Left lung (tissue), 10 donors: ENCODE results near the gene PPP1R26. TPM values are rescaled to one million over a fixed set of nuclear protein-coding genes. Genes with fewer than 3 reads are reported as not detected.
A peak's percentile ranks its signal among the peaks of the same experiment; 100 is the strongest.

Source experiments
- ATAC-seq: fragments of 200-7000 bp; cut with Tn5 transposase; one replicate; pipeline ENCODE4 v1.9.1; 2020; ENCODE audit warnings: moderate library complexity
- DNase-seq, 4 donors: peaks; one replicate each; pipeline ENCODE4 v3.0.0-alpha.2; 2013 to 2020
- H3K27ac ChIP-seq, 2 donors: fragments of 200-600 bp; sonication (generic) in 1 of 2; one replicate each; pipeline versions ENCODE4 v1.5.0 to v1.8.0; 2020 to 2021
- H3K27me3 ChIP-seq, 2 donors: fragments of 200-600 bp; sonication (generic) in 1 of 2; one replicate each; pipeline versions ENCODE4 v1.5.0 to v1.8.0; 2020 to 2021
- H3K36me3 ChIP-seq, 2 donors: fragments of 200-600 bp; sonication (generic) in 1 of 2; one replicate each; pipeline versions ENCODE4 v1.5.0 to v1.8.0; 2020 to 2021
- H3K4me1 ChIP-seq, 2 donors: fragments of 200-600 bp; one replicate each; pipeline ENCODE4 v1.8.0; 2021
- H3K4me3 ChIP-seq, 2 donors: fragments of 200-600 bp; sonication (generic) in 1 of 2; one replicate each; pipeline versions ENCODE4 v1.5.0 to v1.8.0; 2020 to 2021; ENCODE audit warnings: mild to moderate bottlenecking in 1 of 2
- H3K9me3 ChIP-seq, 2 donors: fragments of 200-600 bp; sonication (generic) in 1 of 2; one replicate each; pipeline versions ENCODE4 v1.5.0 to v1.8.0; 2020 to 2021
- intact Hi-C, 2 donors: fragments of 100-400 bp; cut with DNase I; formaldehyde crosslinking; loops; one replicate each; pipeline versions ENCODE4 v1.11.2 to v1.14.2; 2022
- polyA plus RNA-seq, 6 donors: library from polyadenylated mRNA; unstranded; fragments of 120-200 nt; gene quantifications; one replicate each; pipeline ENCODE4 v1.2.1, GENCODE V29; 2013; ENCODE audit not compliant: insufficient read length in 6 of 6
- total RNA-seq, 2 donors: library from RNA; stranded (reverse); fragmentation: NEBNext Ultra II Directional; extraction: Animal tissue kit (Norgen Biotek cat#: 25700); gene quantifications; one replicate each; pipeline ENCODE4 v1.2.1, GENCODE V29; 2021
- TF ChIP-seq, protein P1 (sequence below), 2 donors: fragments of 200-600 bp; sonication (generic) in 1 of 2; IDR thresholded peaks; one replicate each; pipeline versions ENCODE4 v1.5.0 to v1.8.0; 2021; ENCODE audit warnings: antibody characterized with exemption in 2 of 2
- donor health status: DM: no; HTN: yes; CAD: no.
- donor health status: DM: no; HTN: no; CAD: no.

Gene PPP1R26
- total and polyA plus RNA-seq, 8 donors = 18.1 to 37.7 (median 31.1) TPM

DNA sequence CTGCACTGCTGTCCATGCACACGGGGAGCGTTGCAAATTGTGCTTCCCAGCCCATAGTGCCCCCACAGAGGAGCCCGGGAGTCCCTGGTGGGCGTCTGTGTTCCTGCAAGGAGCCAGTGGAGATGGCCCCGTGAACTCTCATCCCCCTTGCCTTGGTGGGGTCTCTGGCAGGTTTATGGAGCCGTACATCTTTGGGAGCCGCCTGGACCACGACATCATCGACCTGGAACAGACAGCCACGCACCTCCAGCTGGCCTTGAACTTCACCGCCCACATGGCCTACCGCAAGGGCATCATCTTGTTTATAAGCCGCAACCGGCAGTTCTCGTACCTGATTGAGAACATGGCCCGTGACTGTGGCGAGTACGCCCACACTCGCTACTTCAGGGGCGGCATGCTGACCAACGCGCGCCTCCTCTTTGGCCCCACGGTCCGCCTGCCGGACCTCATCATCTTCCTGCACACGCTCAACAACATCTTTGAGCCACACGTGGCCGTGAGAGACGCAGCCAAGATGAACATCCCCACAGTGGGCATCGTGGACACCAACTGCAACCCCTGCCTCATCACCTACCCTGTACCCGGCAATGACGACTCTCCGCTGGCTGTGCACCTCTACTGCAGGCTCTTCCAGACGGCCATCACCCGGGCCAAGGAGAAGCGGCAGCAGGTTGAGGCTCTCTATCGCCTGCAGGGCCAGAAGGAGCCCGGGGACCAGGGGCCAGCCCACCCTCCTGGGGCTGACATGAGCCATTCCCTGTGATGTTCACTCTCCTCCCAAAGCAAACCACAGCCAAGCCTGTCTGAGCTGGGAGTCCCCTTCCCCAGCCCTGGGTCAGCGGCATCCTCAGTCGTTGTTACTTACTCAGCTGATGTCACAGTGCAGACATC is 24.0 kb downstream of the PPP1R26 start:
- H3K4me3 ChIP-seq = no peak overlapping the region
- ATAC-seq (no peak), DNase-seq (peak in 1 of 4 donors; percentile 68)
- peaks cover 7 to 30% of the 10 kb centered on the region in 2 donors for H3K4me1 ChIP-seq
- TF ChIP-seq, protein P1, sequence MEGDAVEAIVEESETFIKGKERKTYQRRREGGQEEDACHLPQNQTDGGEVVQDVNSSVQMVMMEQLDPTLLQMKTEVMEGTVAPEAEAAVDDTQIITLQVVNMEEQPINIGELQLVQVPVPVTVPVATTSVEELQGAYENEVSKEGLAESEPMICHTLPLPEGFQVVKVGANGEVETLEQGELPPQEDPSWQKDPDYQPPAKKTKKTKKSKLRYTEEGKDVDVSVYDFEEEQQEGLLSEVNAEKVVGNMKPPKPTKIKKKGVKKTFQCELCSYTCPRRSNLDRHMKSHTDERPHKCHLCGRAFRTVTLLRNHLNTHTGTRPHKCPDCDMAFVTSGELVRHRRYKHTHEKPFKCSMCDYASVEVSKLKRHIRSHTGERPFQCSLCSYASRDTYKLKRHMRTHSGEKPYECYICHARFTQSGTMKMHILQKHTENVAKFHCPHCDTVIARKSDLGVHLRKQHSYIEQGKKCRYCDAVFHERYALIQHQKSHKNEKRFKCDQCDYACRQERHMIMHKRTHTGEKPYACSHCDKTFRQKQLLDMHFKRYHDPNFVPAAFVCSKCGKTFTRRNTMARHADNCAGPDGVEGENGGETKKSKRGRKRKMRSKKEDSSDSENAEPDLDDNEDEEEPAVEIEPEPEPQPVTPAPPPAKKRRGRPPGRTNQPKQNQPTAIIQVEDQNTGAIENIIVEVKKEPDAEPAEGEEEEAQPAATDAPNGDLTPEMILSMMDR (IDR thresholded peaks at IDR 0.05) = no peak
- H3K27me3 ChIP-seq = no peaks in the 10 kb centered on the region
- H3K9me3 ChIP-seq = no peaks in the 10 kb centered on the region
- intact Hi-C loops = no loop called here
- no peak overlapping the region for H3K27ac ChIP-seq
- peaks cover 0 to 39% of the 10 kb centered on the region in 2 donors for H3K36me3 ChIP-seq

DNA sequence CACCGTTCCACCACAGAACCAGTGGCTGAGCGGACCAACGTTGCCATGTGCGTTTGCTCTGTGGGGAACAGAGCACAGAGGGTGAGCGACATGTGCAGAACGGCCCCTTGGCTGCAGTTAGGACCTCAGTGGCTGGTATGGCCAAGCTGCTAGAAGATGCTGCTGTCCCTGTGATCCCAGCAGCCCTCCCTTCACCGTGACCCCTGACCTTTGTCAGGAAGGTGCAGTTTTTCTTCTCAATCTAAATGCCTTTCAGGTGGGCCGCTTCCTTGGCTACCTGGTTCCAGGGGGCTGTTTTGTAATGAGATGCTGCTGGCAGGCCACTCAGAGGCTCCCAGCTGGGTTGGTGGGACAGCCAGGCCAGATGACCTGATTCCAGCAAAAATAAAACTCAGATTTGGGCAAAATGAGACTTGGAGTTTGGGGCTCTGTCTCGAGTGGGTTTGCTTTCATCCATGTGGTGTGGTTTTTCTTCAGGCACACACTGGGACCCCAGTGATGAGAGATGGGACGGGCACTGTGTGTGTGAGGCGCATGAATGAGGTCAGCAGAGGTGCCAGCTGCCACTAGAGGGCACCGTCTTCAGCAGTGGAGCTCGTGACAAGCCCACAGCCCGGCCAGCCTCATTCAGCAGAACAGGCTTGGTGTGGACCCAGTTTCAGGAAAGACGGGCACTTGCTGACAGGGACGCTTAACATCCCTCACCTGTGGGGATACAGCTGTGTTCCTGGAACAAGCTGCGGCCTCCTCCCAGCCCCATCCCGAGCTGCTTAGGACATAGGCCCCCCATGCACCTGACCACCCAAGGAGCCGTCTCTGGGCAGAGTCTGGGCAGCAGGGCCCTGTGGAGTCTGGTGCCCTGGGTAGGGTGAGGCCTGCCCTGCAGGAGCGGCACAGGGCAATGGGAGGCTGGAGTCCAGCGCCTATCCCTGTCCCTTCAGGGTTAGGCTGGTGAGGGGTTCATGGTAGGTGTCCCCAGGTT is 25.0 kb downstream of the PPP1R26 start:
- H3K4me1 ChIP-seq = peaks cover 7 to 25% of the 10 kb centered on the region in 2 donors
- no peak overlapping the region for H3K4me3 ChIP-seq
- peaks cover 0 to 39% of the 10 kb centered on the region in 2 donors for H3K36me3 ChIP-seq
- TF ChIP-seq, protein P1 (IDR thresholded peaks at IDR 0.05) = peak; percentile 64 to 65
- no peak overlapping the region for H3K27ac ChIP-seq
- DNase-seq (peak in 2 of 4 donors; percentile 48 to 85), ATAC-seq (no peak)
- no peaks in the 10 kb centered on the region for H3K27me3 ChIP-seq
- intact Hi-C loops = no loop called here
- H3K9me3 ChIP-seq = peaks cover 0 to 4% of the 10 kb centered on the region in 2 donors

DNA sequence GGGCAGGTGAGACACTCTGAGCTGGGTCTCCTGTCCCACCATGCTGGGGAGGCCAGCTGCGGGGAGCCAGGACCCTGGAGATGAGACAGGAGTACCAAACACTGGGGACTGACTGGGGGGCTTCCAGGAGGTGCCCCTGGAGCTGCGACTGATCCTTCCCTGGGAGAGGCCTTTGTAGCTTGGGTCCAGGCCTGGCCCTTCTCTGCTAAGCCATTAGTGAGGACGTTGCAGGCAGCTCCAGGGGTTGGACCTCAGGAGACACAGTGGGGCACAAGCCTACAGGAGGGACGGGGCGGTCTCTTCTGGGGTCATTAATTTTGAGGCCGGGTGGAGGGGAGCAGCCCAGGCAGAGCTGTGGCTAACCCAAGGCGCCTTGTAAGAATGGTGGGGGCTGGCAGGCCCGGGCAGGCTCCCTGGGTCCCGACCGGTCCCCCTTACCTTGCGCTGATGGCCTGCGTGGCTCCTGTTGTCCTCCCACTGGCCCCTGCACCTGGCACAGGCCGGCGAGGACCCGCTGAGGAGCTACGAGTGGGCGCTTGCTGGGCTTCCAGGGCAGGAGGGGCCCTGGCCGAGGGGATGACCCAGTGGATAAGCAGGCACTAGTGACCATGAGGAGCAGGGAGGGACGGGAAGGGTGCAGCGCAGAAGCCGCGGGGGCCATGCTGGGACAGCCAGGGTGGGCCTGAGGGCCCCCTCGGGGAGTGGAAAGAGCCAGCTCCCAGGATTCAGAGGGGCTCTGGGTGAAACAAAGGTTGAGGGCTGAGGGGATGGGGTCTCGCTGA is 26.0 kb downstream of the PPP1R26 start:
- peak in 1 of 4 donors; percentile 73 for DNase-seq
- Histone ChIP-seq H3K9me3 (peaks cover 0 to 4% of the 10 kb centered on the region in 2 donors), H3K27me3 (no peaks in the 10 kb centered on the region), H3K4me1 (peaks cover 7 to 17% of the 10 kb centered on the region in 2 donors), H3K4me3 (no peak overlapping the region), H3K27ac (no peak overlapping the region), H3K36me3 (peaks cover 0 to 39% of the 10 kb centered on the region in 2 donors)
- TF ChIP-seq, protein P1 (IDR thresholded peaks at IDR 0.05) = no peak
- intact Hi-C loops = no loop called here
- no peak for ATAC-seq

DNA sequence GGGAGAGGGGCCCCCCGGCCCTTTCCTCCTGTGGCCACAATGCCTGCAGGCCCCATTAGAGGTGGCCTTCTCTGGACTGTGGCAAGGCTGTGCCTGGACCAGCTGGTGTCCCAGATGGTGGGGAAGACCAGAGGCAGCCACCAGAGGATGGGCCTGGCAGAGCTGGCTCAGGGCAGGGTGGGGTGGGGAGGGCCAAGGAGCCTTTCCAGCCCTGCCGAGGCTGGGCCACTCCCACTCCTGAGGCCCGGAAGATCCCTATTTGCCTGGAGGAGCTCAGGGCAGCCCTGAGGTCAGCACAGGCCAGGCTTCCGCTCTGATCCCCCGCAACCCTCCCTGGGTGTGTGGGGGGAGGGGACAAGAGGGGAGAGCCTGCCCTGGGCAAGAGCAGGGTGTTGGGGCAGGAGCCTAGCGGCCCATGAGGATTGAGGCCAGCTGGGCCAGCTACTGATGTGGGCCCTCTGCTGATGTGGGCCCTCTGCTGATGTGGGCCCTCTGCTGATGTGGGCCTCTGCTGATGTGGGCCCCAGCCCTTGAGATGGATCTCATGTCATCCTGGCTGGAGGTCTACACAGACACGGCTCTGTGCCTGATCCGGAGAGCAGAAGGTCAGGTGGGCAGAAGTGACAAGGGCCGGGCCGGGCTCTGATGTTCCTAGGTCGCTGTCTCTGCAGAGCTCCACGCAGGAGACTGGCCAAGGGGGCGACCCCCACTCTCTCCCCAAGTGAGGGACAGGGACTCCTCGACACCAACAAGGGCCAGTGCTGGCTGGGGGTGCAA is 26.9 kb downstream of the PPP1R26 start:
- H3K27me3 ChIP-seq = no peaks in the 10 kb centered on the region
- ATAC-seq = no peak
- H3K4me1 ChIP-seq = peaks cover 3 to 9% of the 10 kb centered on the region in 2 donors
- peaks cover 0 to 4% of the 10 kb centered on the region in 2 donors for H3K9me3 ChIP-seq
- DNase-seq = peak in 1 of 4 donors; percentile 69
- peaks cover 0 to 39% of the 10 kb centered on the region in 2 donors for H3K36me3 ChIP-seq
- H3K27ac ChIP-seq = no peak overlapping the region
- TF ChIP-seq, protein P1 (IDR thresholded peaks at IDR 0.05) = no peak
- intact Hi-C loops = no loop called here
- H3K4me3 ChIP-seq = no peak overlapping the region
